ENCODE data around the gene USH1G.

The USH1G gene

DNA sequence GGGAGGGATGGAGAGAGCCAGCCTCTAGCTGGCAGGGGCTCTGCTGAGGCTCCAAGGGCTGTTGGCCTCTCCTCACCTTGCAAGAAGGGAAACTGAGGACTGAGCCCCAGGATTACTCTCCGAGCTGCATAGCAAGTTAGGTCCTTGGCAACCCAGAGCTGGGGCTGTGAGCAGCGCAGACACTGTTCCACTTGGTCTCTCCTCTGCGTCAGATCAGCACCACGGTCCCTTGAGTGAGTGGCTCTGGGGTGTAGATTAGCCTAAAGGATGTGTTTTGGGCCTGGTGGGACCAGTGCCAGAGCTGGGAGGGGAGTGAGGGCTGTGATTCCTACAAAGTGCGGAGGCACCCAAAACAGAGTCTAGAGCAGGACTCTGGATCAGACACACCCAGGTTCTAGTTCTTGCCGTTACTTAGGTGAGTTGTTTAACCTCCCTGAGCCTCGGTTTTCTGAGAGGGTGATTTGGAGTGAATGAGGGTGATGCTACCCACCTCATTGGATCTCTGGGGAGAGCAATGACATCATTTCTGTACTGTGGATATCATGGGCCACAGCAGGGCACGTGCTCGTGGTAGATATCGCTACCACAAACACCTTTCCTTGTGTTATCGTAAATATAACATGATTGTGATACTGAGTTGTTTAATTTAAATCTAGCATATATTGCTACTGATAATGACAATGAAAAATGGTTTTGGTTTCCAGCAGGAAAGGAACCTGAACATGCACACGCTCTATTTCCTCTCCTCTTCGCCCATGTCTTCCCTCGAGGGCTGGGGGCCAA lies 21.5 kb downstream of the USH1G start:
- no peak for DNase-seq

DNA sequence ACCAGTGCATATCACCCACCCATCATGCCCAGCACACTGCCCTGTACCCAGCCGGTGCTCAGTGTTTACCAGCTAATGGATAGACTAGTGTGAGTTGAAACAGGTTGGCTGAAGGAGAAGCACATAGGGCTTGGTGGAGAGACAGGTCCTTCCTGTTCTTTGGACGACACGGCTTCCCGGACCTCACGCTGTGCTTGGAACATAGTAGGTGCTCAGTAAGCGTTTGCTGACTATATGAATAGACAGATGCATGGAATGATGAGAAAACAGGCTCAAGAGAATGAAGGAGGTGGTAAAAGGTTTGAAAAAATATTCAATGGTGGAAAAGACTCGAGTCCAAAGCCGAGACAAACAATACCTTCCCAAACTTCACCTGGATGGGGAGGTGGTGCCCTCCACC lies 22.8 kb downstream of the USH1G start:
- DNase-seq = no peak

DNA sequence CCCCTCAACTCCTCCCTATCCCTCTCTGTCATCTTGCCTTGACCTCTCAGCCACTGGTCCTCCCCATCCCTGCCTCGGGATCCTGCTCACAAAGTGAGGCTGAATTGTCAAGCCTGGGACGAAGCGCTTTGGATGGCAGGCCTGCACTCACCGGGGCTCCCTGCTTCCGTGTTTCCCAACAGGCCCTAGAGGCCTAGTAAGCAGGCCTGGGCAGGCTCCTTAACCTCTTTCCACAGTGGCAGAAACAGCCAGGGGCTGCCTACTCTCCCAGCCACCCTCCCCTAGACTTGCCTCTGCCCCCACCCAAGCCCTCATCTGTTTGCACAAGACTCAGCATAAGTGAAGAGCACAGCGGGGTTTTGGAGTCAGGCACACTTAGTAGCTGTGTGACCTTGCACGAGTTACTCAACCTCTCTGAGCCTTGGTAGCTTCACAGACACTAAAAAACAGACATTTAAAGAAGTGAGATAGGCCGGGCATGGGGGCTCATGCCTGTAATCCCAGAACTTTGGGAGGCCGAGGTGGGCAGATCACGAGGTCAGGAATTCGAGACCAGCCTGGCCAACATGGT lies 24.6 kb downstream of the USH1G start:
- no peak for DNase-seq

DNA sequence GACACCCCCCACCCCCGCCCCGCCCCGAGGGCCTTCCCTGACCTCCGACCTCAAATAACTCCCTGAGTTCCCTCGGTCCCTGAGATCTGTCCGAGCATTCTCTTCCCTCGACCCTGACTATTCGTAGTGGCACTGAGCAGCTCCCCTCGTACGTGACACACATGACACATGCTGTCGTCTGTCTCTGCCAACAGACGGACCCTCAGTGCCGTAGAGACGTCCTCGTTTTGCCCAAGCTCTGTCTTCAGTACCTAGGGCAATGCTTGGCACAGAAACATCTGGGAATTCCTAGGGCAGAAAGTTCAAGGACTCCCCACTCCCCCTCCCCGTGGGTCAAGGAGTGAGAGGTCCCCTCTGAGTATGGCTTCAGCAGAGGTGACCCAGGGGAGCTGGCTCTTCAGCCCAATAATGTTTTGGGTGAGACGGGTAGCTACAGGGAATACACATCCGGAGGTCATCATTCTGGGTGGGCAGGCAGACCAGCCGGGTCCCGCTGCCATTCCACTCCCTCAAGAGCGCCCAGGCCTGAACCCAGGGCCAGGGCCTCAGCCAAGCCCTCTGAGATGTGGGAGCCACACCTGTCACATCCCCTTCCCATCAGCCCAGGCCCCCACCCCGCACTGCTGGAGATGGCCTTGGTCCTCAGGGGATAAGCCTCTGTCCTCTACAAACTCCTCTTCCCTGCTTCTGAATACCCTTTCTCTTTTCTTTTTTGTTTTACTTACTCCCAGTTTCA lies 29.0 kb downstream of the USH1G start:
- no peak for DNase-seq

DNA sequence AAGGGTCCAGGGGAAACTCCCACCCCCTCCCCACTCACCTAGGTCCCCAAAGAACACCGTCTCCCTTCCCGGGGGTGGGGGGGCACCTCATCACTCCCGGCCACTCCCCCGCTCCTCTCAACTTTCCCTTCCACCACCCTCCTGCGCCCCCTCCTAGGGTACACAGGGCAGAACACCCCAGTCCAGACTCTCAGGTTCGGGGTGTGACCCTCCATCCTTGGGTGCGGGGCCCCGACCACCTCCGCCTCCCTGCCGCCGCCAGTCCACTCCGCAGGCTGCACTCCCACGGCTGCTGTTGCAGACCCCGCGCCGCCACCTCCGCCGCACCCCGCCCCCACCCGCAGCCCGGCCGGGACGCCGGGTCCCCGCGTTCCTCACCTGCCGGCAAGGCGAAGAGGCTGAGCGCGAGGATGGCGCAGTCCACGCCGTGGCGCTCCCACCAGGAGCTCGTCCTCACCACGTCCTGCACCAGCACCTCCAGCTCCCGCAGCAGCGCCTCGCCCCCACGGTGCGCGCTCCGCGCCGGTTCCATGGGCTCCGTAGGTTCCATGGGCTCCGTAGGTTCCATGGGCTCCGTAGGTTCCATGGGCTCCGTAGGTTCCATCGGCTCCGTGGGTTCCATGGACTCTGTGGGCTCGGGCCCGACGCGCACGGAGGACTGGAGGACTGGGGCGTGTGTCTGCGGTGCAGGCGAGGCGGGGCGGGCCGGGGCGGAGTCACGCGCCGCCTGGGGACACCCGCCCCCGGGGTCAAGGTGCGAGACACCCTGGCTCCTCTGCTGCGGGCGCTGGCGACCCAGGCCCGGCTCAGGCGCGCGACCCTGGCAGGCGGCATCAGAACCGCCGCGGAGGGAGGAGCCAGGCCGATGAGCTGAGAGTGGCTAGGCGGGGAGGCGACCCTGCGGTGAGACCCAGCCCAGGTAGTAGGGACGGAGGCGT lies 29.8 kb downstream of the USH1G start, which contains the start of gene FADS6:
Gene FADS6, minus strand, starts transcription at position 660 of the 938 bp plus-strand sequence. Its CDS starts 38 bp downstream, at position 622.
- DNase-seq = no peak

DNA sequence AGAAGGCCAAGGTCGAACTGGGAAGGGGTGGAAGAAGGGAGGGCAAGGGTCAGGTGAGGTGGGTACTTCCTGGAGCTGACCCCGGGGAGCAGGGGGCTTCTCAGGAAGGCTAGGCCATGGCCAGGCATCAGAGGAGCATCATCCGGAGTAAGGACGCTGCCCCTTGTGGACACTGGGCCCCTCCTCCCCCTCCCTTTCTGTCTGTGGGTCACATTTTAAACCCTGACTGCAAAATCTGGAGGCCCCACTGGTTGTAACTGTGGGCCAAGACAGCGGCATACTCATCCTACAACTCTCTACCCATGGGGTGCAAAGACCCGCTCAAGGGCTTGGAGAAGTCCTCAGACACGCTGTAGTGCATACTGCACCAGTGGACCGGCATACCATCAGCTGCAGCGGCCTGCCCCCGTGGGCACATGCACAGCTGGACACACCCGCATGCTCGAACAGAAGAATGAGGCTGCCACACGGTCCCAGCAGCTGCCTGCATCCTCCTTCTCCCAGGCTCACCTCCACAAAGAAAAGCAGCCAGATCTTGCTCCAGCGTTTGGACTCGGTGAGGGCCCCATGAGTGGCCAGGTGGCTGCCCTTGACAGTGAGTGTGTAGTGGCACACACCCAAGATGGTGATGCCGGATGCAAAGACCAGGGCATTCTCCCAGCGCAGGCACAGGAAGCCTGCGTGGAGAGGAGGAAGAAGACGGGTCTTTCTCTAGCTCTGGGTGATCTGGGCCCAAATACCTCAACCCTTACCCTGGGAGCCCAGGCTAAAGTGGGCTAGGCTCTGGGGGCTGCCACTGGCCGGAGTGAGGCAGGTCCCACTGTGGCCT lies 30.8 kb downstream of the USH1G start:
- no peak for DNase-seq

DNA sequence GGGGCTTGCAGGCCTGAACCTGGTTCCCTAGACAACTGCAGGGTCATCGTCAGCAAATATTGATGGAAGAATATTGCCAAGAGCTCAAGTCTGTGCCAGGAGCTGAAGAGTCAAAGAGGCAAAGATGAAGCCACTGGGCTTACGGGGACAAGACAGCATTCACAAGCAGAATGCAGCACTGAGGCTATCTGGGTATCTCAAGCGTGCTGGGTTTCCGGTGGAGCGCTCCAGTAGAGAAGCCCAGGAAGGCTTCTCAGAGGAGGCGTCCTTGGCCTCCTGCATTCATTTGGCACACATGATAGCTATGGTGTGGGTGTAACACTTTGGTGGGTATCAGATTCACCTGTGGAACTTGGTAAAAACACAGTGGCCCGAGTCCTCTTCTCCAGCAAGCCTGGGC lies 32.5 kb downstream of the USH1G start:
- no peak for DNase-seq

DNA sequence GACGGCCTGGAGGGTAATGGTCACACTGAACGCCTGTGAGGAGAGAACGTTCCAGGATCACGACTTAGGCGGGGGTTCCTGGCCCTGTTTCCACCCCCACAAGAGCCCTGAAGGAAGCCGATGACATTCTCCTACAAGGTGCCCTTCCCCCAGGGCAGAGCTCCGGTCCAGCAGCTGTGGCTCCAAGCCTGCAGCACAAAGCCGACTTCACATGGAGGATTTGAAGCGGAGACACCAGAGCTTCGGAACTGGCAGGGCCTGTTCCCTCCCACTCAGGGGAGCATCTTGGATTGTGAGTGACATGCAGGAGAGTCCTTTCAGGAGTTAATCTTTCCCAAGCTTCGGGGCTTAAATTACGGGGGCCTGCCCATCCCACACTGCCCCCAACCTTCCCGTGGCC lies 34.6 kb downstream of the USH1G start:
- no peak for DNase-seq

DNA sequence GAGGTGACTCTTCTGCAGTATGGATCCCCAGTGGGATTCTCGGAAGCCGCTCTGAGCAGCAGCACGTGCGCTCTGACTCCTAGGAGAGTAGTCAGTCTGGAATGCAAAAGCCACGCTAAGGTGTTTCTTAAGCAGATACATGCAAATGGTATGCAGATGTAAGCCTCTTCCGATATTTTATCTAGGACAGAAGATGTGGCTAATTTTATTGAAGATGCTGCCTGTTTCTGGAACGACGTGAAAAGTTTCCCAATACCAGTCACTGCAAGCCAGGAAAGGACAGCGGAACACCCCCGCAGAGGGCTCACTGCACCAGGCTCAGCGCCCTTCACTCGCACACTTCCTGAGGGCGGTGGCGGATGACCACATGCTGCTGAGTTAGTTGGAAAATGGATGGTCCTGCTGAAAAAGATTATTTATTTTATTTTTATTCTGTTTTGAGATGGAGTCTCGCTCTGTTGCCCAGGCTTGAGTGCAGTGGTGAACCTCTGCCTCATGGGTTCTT lies 39.8 kb downstream of the USH1G start:
- no peak for DNase-seq

DNA sequence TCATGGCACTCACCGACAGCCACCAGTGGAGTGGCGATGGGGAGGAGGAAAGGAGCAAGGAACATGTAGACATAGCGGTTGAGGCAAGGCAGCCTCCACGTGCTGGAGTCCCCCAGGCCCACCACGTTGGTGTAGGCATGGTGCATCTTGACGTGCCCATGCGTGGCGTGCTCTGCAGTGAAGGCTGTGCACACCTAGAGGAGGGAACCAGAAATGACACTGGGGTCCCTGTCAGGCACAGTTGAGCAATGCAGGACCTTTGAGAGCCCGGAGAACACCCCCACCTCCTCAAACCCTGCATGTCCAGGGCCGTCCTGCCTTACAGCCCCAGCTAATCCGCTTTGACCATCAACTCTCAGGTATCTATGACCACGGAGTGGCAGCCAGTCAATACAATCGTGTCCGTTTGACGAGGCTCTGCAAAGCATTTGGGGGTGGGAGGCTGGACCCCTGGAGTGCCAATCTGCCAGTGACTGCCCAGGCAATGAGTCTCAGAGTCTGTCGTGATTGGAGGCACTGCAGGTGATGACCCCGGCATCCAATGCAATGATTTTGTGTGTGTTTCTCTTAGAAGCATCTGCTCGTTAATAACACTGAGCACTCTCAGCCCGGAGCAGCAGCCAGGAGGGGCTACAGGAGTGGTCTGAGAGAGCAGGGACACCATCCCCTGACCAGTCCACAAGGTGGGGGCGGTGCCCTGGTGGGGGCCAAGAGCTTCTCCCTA lies 40.4 kb downstream of the USH1G start:
- DNase-seq = no peak

DNA sequence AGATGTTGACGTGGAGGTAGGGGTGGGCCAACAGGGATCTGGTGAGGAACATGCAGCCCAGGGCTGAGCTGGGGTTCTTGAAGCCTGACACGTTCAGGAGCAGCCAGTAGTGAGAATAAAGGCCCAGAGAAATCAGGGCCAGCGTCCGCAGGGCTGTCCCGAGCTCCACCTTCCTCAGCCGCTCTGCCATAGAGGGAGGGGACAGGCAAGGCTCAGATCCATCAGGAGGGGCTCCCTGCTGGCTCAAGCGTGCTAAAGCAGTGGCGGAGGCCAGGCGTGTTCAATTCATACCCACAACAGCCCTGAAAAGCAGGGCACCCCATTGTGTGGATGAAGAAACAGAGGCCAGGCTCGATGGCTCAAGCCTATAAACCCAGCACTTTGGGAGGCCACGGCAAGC lies 42.0 kb downstream of the USH1G start:
- no peak for DNase-seq

DNA sequence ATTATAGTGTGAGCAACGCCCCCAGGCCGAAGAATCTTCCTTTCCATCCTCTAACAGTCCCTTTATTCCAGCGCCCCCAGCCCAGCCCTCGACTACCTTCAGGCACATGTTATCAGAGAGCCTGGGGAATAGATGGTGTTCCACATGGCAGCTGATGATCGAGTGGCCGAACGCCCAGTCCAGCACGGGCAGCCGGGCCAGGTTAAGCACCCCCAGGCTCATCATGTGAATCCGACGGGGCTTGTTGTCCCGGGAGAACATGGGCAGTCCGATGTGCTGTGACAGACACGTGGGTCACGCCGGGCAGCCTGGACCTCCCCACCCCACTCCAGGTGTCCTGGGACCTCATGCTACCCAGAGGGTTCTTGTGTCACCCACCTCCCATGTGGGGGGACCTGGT lies 43.7 kb downstream of the USH1G start:
- DNase-seq = no peak

DNA sequence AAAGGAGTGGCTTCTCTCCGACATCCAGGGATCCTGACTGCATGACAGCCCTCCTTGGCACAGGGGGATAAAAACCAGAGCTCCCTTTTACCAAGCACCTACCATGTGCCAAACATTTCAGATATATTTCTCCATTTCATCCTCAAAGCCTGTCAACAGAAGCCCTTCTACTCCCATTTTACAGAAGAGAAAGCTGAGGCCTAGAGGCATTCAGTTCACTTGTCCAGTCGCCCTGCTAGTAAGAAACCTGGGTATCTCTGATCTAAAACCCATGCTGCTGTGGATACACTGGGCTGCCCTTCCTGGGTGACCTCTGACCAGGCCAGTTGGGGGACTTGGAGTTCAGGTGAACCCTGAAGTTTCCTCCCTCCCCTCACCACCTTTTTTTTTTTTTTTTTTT lies 44.4 kb downstream of the USH1G start:
- DNase-seq = no peak

DNA sequence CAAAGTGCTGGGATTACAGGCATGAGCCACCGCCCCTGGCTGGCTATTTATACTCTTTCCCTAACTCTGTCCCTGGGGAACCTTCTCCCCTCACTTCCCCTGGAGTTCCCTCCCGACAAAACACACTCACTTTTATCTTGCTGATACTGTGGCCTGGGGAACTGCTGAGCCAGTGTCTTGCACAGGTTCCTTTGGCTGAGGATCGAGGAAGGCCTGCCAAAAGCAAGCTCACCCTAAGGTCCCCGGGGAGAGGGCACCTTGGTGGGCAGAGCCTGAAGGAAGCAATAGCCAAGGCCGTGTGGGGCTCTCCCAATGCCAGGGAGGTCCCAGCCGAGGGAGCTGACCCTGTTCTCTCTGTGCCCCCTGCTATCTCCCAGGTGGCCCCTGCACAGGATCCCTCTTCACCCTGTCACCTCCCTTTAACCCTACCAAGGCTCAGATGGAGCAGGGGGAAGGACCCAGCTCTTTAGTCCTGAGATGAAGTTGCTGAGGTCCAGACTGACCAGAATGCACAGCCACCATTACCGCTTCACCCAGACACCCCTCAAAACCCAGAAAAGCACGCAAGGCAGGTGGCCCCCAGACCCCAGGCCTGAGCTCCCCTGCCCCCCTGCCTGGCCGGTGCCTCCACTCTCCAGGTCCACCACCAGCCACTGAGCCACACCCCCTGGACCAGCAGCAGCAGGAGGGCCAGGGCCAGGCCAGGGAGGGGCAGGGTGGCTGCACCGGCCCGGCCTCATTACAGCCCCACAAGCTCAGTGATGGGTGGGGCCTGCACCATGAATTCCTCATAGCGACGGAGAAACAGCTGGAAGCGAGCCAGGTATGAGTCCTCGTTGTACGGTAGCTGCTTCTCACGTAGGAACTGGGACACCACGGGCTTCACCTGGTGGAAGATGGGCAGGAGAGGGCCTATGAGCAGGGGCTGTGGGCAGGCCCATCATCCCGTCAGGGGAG lies 45.2 kb downstream of the USH1G start:
- DNase-seq = no peak

DNA sequence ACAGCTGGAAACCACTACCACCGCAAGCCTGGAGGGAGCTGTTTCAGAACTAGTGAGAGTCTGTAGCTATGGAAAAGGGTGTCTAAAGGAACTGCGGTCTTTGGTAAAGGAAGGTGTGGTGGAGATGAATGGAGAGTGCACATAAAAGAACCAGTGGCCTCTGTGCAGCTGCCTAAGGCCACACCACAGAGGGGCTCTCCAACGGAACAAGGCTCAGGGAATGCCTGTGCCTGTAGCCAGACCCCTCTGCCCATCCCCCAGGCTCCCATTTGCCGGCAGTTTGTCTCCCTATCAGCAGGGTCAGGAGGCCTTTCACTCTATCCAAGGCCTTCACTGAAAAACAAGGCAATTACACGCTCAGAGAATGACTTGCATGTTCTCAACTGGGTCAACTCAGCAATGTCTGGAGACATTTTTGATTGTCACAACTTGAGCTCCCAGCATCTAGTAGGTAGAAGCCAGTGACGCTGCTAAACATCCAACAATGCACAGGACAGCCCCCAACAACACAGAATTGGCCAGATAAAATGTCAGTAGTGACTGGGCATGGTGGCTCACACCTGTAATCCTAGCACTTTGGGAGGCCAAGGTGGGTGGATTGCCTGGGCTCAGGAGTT lies 47.0 kb downstream of the USH1G start:
- no peak for DNase-seq

DNA sequence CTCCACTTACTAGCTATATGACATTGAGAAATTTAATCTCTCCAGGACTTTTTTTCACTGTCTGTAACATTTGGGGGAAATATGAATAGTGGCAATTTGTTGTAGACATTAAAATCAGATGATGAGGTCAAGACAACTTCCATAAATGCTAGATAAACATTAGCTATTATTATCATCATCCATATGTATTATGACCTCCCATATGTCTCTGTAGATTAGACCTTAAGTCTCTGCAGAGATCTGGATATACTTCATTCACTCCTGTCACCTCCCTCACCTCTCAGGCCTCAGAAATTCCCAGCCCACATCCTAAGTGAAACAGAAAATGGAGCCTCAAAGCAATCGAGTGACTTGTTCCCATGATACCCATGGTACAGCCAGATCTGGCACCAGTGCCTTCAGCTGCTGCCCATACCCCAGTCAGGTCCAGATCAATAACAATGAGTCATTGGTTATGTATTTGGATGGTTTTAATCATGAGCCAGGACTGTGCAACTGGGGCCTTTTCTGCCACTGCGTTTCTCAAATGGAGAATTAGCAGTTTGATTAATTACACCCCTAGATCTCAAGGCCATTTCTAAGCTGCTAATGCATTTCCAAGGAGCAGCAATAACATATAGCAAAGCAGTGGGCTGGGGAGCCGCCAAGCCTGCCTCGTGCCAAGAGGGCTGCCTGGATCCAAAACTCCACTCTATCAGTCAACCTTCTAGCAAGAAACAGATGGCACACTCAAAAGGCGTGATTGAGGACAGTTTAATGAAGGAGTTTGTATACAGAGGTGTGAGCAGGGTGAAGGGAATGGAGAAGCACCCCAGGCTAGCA lies 47.7 kb downstream of the USH1G start:
- no peak for DNase-seq

DNA sequence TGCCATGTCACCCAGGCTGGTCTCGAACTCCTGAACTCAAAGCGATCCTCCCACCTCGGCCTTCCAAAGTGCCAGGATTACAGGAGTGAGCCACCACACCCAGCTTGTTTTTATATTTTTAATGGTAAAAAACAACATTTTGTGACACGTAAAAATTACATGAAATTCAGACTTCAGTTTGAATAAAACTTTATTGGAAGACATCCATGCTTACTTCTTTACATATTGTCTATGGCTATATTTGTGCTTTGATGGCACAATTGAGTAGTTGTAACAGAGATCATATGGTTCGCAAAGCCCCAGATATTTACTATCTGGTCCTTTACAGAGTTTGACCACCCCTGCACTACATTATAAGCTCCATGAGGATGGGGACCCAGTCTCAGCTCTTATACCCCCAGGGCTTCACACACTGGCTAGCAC lies 48.4 kb downstream of the USH1G start:
- no peak for DNase-seq

DNA sequence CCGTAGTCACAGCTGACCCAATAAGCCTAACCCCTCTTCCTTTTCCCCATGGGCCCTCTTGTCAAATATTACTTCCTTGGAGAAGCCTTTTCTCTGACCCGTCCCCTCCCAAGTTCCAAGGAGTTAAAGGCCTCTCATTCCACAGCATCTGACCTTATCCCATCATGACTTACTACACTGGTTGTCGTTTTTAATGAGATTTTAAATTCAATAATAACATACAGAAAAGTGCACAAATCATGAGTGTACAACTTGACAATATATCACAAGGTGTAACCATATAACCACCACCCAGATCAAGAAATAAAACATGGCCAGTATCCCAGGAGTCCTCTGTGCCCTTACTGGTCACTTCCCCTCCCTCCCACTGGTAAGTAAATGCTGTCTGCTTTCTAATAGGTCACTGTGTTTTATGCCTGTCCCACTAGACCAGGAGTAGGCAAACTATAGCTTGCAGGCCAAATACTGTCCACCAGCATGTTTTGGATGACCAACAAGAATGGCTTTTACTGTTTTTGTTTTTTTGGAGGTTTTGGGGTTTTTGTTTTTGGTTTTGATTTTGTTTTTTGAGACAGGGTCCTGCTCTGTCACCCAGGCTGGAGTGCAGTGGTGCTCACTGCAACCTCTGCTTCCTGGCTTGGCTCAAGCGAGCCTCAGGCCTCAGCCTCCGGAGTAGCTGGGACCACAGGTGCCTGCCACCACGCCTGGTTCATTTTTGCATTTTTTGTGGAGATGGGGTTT lies 49.0 kb downstream of the USH1G start:
- DNase-seq = no peak
